Globus pallidus (tissue), 1 donor: ENCODE results near the gene MRPL49.

Source experiments
- DNase-seq: peaks from one replicate; pipeline ENCODE4 v3.0.0-alpha.2; 2015; ENCODE audit warnings: low spot score

Gene MRPL49

GRCh38 chr11:65121865-65122696 is at the start of gene MRPL49, which contains the start of gene FAU:
TSS of gene MRPL49 (plus strand) at chr11:65122321. CDS start at chr11:65122347, 26 bp downstream.
TSS of gene FAU (minus strand) at chr11:65122134. CDS start at chr11:65121813, 321 bp downstream.
- peak; percentile 93 for DNase-seq

GRCh38 chr11:65072631-65072966 is 49.5 kb upstream of the MRPL49 start:
- DNase-seq = no peak

GRCh38 chr11:65077451-65077850 is 44.7 kb upstream of the MRPL49 start:
- no peak for DNase-seq

GRCh38 chr11:65078151-65078550 is 44.0 kb upstream of the MRPL49 start:
- DNase-seq = no peak

- no peak for DNase-seq
Observed at GRCh38 chr11:65078786-65079342, 43.3 kb upstream of the MRPL49 start.

- DNase-seq = no peak
Observed at GRCh38 chr11:65083134-65083833, 38.8 kb upstream of the MRPL49 start.

GRCh38 chr11:65083834-65084597 is 38.1 kb upstream of the MRPL49 start, which contains the start of the genes CDCA5 and ZFPL1:
TSS of gene CDCA5 (minus strand) at chr11:65084040. CDS start at chr11:65083978, 62 bp downstream.
TSS of gene ZFPL1 (plus strand) at chr11:65084222. CDS start at chr11:65084699, 477 bp downstream.
- peak; percentile 92 for DNase-seq

- no peak for DNase-seq
Observed at GRCh38 chr11:65084598-65085375, 37.3 kb upstream of the MRPL49 start.

GRCh38 chr11:65085446-65085845 is 36.7 kb upstream of the MRPL49 start:
- DNase-seq = no peak

GRCh38 chr11:65086809-65087208 is 35.3 kb upstream of the MRPL49 start:
- DNase-seq = no peak

- no peak for DNase-seq
Observed at GRCh38 chr11:65087216-65087615, 34.9 kb upstream of the MRPL49 start.

- DNase-seq = no peak
Observed at GRCh38 chr11:65087827-65088226, 34.3 kb upstream of the MRPL49 start.

- no peak for DNase-seq
Observed at GRCh38 chr11:65089621-65090020, 32.5 kb upstream of the MRPL49 start.

- peak; percentile 86 for DNase-seq
Observed at GRCh38 chr11:65090628-65091027, 31.5 kb upstream of the MRPL49 start.

GRCh38 chr11:65095427-65095826 is 26.7 kb upstream of the MRPL49 start:
- no peak for DNase-seq

- DNase-seq = peak; percentile 90
Observed at GRCh38 chr11:65095974-65096806, 25.9 kb upstream of the MRPL49 start, which contains the start of gene VPS51. TSS of gene VPS51 (plus strand) at chr11:65096214. CDS start at chr11:65096251, 37 bp downstream.

GRCh38 chr11:65096926-65097325 is 25.2 kb upstream of the MRPL49 start:
- no peak for DNase-seq

- DNase-seq = no peak
Observed at GRCh38 chr11:65100674-65101350, 21.3 kb upstream of the MRPL49 start.
